ENCODE measurements around the gene RFX8. TPM values are rescaled to one million over a fixed set of nuclear protein-coding genes. Genes with fewer than 3 reads are reported as not detected.

The RFX8 gene
- total RNA-seq, 1 experiment from 2014 or later: 0.77 TPM

- no peaks in the 10 kb centered on the region for H3K79me2 ChIP-seq (ENCODE audit: low read length)
- no peak overlapping the region for H3K9ac ChIP-seq (ENCODE audit: low read length)
- no peaks in the 10 kb centered on the region for H3F3A ChIP-seq (ENCODE audit: low read length, unreplicated experiment)
- ChIA-PET POLR2A (ENCODE audit: unreplicated experiment) (no interaction called here), CTCF (interaction anchor here (0.6 to 1.3 kb wide), 5 partner anchors 8 to 81 kb away, joined by 3 to 13 read pairs (median 3); partner anchors contain the start of gene CREG2)
- no peaks in the 10 kb centered on the region for H3K36me3 ChIP-seq (ENCODE audit: low read depth, low read length)
- no peaks in the 10 kb centered on the region for H3K27me3 ChIP-seq (ENCODE audit: low read length)
- no peak overlapping the region for H3K4me2 ChIP-seq (ENCODE audit: low read length)
- H3K9me3 ChIP-seq (ENCODE audit: low read length): no peaks in the 10 kb centered on the region
- no peak for TF ChIP-seq EZH2phosphoT487 (IDR thresholded peaks at IDR 0.05; ENCODE audit: borderline replicate concordance, low read length)
- no peak for TF ChIP-seq EZH2 (IDR thresholded peaks at IDR 0.05; ENCODE audit: low read length, unreplicated experiment)
- TF ChIP-seq, protein P1, sequence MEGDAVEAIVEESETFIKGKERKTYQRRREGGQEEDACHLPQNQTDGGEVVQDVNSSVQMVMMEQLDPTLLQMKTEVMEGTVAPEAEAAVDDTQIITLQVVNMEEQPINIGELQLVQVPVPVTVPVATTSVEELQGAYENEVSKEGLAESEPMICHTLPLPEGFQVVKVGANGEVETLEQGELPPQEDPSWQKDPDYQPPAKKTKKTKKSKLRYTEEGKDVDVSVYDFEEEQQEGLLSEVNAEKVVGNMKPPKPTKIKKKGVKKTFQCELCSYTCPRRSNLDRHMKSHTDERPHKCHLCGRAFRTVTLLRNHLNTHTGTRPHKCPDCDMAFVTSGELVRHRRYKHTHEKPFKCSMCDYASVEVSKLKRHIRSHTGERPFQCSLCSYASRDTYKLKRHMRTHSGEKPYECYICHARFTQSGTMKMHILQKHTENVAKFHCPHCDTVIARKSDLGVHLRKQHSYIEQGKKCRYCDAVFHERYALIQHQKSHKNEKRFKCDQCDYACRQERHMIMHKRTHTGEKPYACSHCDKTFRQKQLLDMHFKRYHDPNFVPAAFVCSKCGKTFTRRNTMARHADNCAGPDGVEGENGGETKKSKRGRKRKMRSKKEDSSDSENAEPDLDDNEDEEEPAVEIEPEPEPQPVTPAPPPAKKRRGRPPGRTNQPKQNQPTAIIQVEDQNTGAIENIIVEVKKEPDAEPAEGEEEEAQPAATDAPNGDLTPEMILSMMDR (conservative IDR thresholded peaks at IDR 0.05; ENCODE audit: low read depth, low read length): peak; percentile 68
- peak; percentile 58 for DNase-seq
- BruUV-seq (replicated peaks): no TSS peak
- no peak overlapping the region for H3K4me3 ChIP-seq (ENCODE audit: low read length)
- H4K20me1 ChIP-seq (ENCODE audit: low read length): no peaks in the 10 kb centered on the region
- H2AFZ ChIP-seq (ENCODE audit: low read length): no peak overlapping the region
- H3K9me2 ChIP-seq (replicated peaks; ENCODE audit: low read length): no peaks in the 10 kb centered on the region
- peak; percentile 78 for ATAC-seq
- intact Hi-C loops (cut with micrococcal nuclease): loop anchor here (2.0 kb wide), 1 partner anchor 39 kb away; no protein-coding TSS in a partner anchor
- peaks cover 11% of the 10 kb centered on the region for H3K4me1 ChIP-seq (ENCODE audit: insufficient read depth, low read length)
- H3K27ac ChIP-seq (ENCODE audit: low read length): 0 out of 2 replicates have a peak overlapping the region, but pooled peaks have one; percentile 1
These were observed 124.8 kb downstream of the RFX8 start for GRCh38 chr2:101349893-101350662.

- TF ChIP-seq EZH2phosphoT487 (IDR thresholded peaks at IDR 0.05; ENCODE audit: borderline replicate concordance, low read length): no peak
- TF ChIP-seq, protein P1 (conservative IDR thresholded peaks at IDR 0.05; ENCODE audit: low read depth, low read length): no peak
- TF ChIP-seq EZH2 (IDR thresholded peaks at IDR 0.05; ENCODE audit: low read length, unreplicated experiment): no peak
- Histone ChIP-seq H3K9me3 (ENCODE audit: low read length) (no peaks in the 10 kb centered on the region), H3K4me2 (ENCODE audit: low read length) (no peak overlapping the region), H2AFZ (ENCODE audit: low read length) (no peak overlapping the region), H4K20me1 (ENCODE audit: low read length) (no peaks in the 10 kb centered on the region), H3K27me3 (ENCODE audit: low read length) (no peaks in the 10 kb centered on the region), H3F3A (ENCODE audit: low read length, unreplicated experiment) (no peaks in the 10 kb centered on the region), H3K27ac (ENCODE audit: low read length) (no peak overlapping the region), H3K4me1 (ENCODE audit: insufficient read depth, low read length) (peaks cover 4% of the 10 kb centered on the region), H3K9ac (ENCODE audit: low read length) (no peak overlapping the region), H3K4me3 (ENCODE audit: low read length) (no peak overlapping the region), H3K36me3 (ENCODE audit: low read depth, low read length) (no peaks in the 10 kb centered on the region), H3K79me2 (ENCODE audit: low read length) (no peaks in the 10 kb centered on the region), H3K9me2 (replicated peaks; ENCODE audit: low read length) (no peaks in the 10 kb centered on the region)
- POLR2A ChIA-PET (ENCODE audit: unreplicated experiment): no interaction called here
- CTCF ChIA-PET: no interaction called here
- ATAC-seq (no peak), DNase-seq (no peak)
- intact Hi-C loops (cut with micrococcal nuclease): no loop called here
- BruUV-seq (replicated peaks): no TSS peak
These were observed 126.0 kb downstream of the RFX8 start for GRCh38 chr2:101348883-101349282.

Other genes with a start within 250 kb of the RFX8 start
- 44.9 and 48.5 TPM in 2 replicates for gene CNOT11, start 222.2 kb downstream of the RFX8 start, total RNA-seq (2014; rRNA removed)
- 47.3 and 68.0 TPM in 2 replicates for gene RNF149, start 166.4 kb downstream of the RFX8 start, total RNA-seq (2014; rRNA removed)
- 40.0 and 67.9 TPM in 2 replicates for gene CREG2, start 87.6 kb downstream of the RFX8 start, total RNA-seq (2014; rRNA removed)
- 133 and 167 TPM in 2 replicates for gene MAP4K4, start 222.6 kb upstream of the RFX8 start, total RNA-seq (2014; rRNA removed)

All from PC-3 (cell line).